ENCODE data around the gene ENKD1. TPM values are rescaled to one million over a fixed set of nuclear protein-coding genes. Genes with fewer than 3 reads are reported as not detected.

The ENKD1 gene
- total and polyA plus RNA-seq, 9 donors = 8.0 to 45.6 (median 21.7) TPM

DNA sequence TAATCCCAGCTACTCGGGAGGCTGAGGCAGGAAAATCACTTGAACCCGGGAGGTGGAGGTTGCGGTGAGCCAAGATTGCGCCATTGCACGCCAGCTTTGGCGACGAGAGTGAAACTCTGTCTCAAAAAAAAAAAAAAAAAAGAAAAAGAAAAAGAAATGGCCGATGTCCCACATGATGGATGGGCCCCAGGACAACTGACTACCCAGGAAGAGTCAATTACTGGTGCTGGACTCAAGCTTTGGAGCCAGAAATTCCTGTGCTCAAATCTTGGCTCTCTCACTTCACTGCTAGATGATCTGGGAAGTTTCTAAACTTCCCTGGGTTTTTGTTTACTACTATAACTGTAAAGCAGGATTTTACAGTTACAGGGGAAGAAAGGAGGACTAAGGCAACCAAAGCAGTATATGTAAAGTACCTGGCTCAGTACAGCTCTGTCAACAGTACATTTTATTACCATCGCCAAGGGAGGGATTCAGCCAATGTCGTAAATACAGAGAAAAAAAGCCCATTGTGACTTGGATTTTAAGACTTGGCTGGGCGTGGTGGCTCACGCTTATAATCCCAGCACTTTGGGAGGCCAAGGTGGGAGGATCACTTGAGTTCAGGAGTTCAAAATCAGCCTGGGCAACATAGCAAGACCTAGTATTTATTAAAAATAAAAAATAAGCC, 11.9 kb upstream of the ENKD1 start:
- H3K36me3 ChIP-seq = no peaks in the 10 kb centered on the region
- intact Hi-C loops (cut with DNase I) = loop anchor here in 2 of 4 donors (5.0 to 10.0 kb wide), 3 partner anchors 126 to 346 kb away; partner anchors contain the start of genes CTRL (in 1 of the 2), DDX28 (in 1 of the 2), DUS2 (in 1 of the 2) and RANBP10 (in 1 of the 2)
- peaks cover 4% of the 10 kb centered on the region for H3K4me1 ChIP-seq (ENCODE audit: insufficient read depth)
- WGBS, 3 donors = 89 to 94% (median 91%) methylated on average over 12 of the region's 12 CpGs
- no peak for DNase-seq
- TF ChIP-seq POLR2A (IDR thresholded peaks at IDR 0.05) = no peak
- no peak for TF ChIP-seq EP300 (IDR thresholded peaks at IDR 0.05)
- TF ChIP-seq, protein P1, sequence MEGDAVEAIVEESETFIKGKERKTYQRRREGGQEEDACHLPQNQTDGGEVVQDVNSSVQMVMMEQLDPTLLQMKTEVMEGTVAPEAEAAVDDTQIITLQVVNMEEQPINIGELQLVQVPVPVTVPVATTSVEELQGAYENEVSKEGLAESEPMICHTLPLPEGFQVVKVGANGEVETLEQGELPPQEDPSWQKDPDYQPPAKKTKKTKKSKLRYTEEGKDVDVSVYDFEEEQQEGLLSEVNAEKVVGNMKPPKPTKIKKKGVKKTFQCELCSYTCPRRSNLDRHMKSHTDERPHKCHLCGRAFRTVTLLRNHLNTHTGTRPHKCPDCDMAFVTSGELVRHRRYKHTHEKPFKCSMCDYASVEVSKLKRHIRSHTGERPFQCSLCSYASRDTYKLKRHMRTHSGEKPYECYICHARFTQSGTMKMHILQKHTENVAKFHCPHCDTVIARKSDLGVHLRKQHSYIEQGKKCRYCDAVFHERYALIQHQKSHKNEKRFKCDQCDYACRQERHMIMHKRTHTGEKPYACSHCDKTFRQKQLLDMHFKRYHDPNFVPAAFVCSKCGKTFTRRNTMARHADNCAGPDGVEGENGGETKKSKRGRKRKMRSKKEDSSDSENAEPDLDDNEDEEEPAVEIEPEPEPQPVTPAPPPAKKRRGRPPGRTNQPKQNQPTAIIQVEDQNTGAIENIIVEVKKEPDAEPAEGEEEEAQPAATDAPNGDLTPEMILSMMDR (IDR thresholded peaks at IDR 0.05) = no peak
- H3K27ac ChIP-seq = no peak overlapping the region
- H3K27me3 ChIP-seq = no peaks in the 10 kb centered on the region
- H3K4me3 ChIP-seq = no peak overlapping the region
- H3K9me3 ChIP-seq = no peaks in the 10 kb centered on the region

- H3K27me3 ChIP-seq = no peaks in the 10 kb centered on the region
- peaks cover 12% of the 10 kb centered on the region for H3K4me1 ChIP-seq (ENCODE audit: insufficient read depth)
- no peaks in the 10 kb centered on the region for H3K36me3 ChIP-seq
- no peaks in the 10 kb centered on the region for H3K9me3 ChIP-seq
- intact Hi-C loops (cut with DNase I) = loop anchor here in 2 of 4 donors (5.0 to 10.0 kb wide), 3 partner anchors 127 to 347 kb away; partner anchors contain the start of genes CTRL (in 1 of the 2), DDX28 (in 1 of the 2), DUS2 (in 1 of the 2) and RANBP10 (in 1 of the 2)
- TF ChIP-seq EP300 (IDR thresholded peaks at IDR 0.05) (no peak), POLR2A (IDR thresholded peaks at IDR 0.05) (no peak)
- TF ChIP-seq, protein P1 (IDR thresholded peaks at IDR 0.05) = no peak
- no peak overlapping the region for H3K4me3 ChIP-seq
- H3K27ac ChIP-seq = no peak overlapping the region
- DNase-seq = no peak
- WGBS, 3 donors = 82 to 100% (median 95%) methylated on average over 1 of the region's 1 CpG
These were observed 11.2 kb upstream of the ENKD1 start for GRCh38 chr16:67677712-67678111.

GRCh38 chr16:67676939-67677338, 10.4 kb upstream of the ENKD1 start:
- H3K27me3 ChIP-seq = no peaks in the 10 kb centered on the region
- DNase-seq = no peak
- H3K27ac ChIP-seq = no peak overlapping the region
- TF ChIP-seq EP300 (IDR thresholded peaks at IDR 0.05) = no peak
- TF ChIP-seq POLR2A (IDR thresholded peaks at IDR 0.05) = no peak
- TF ChIP-seq, protein P1 (IDR thresholded peaks at IDR 0.05) = no peak
- no peaks in the 10 kb centered on the region for H3K9me3 ChIP-seq
- intact Hi-C loops (cut with DNase I) = loop anchor here in 2 of 4 donors (5.0 to 10.0 kb wide), 3 partner anchors 128 to 348 kb away; partner anchors contain the start of genes CTRL (in 1 of the 2), DDX28 (in 1 of the 2), DUS2 (in 1 of the 2) and RANBP10 (in 1 of the 2)
- H3K36me3 ChIP-seq = no peaks in the 10 kb centered on the region
- 79 to 86% (median 82%) methylated on average over 8 of the region's 8 CpGs for WGBS, 3 donors
- H3K4me1 ChIP-seq (ENCODE audit: insufficient read depth) = peaks cover 12% of the 10 kb centered on the region
- no peak overlapping the region for H3K4me3 ChIP-seq

- no peak overlapping the region for H3K4me3 ChIP-seq
- H3K36me3 ChIP-seq = no peaks in the 10 kb centered on the region
- H3K9me3 ChIP-seq = no peaks in the 10 kb centered on the region
- H3K27me3 ChIP-seq = no peaks in the 10 kb centered on the region
- 85 to 89% (median 86%) methylated on average over 4 of the region's 4 CpGs for WGBS, 3 donors
- intact Hi-C loops (cut with DNase I) = loop anchor here in 2 of 4 donors (5.0 to 10.0 kb wide), 3 partner anchors 128 to 348 kb away; partner anchors contain the start of genes CTRL (in 1 of the 2), DDX28 (in 1 of the 2), DUS2 (in 1 of the 2) and RANBP10 (in 1 of the 2)
- no peak for TF ChIP-seq EP300 (IDR thresholded peaks at IDR 0.05)
- no peak for TF ChIP-seq POLR2A (IDR thresholded peaks at IDR 0.05)
- TF ChIP-seq, protein P1 (IDR thresholded peaks at IDR 0.05) = no peak
- no peak for DNase-seq
- H3K27ac ChIP-seq = no peak overlapping the region
- peaks cover 12% of the 10 kb centered on the region for H3K4me1 ChIP-seq (ENCODE audit: insufficient read depth)
These were observed 10.0 kb upstream of the ENKD1 start for GRCh38 chr16:67676516-67676915.
